HG02642 (cell line): ENCODE data around the gene SLFN11.
A peak's percentile ranks its signal among the peaks of the same experiment; 100 is the strongest.
"Not testable (repeated sequence)": the region's sequence is repeated elsewhere in the genome, so short reads cannot be mapped to it uniquely, and the experiment has no call there.

Experiments
- ATAC-seq: cut with Tn5 transposase; IDR thresholded peaks from one replicate; pipeline ENCODE4 v1.9.1; 2021; ENCODE audit warnings: mild to moderate bottlenecking; ENCODE audit not compliant: unreplicated experiment, poor library complexity

SLFN11 gene

DNA sequence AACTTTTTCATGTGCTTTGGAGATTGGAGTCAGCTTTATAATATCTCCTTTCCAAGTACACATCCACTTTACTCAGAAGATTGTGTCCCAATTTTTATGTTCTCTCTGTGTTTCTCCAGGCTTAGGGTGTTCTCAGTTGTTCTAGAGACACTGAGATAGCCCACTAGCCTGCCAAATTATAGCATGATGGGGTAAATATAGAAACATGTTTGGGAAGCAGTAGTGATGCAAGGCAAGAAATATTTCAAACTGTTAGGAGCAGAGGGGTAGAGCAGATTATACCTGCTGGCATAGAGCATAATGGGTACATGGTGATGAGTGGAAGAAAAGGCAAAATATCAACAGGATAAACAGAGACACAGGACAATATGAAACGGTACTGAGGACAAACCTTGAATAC, 12.4 kb downstream of the SLFN11 start:
- ATAC-seq: no peak

DNA sequence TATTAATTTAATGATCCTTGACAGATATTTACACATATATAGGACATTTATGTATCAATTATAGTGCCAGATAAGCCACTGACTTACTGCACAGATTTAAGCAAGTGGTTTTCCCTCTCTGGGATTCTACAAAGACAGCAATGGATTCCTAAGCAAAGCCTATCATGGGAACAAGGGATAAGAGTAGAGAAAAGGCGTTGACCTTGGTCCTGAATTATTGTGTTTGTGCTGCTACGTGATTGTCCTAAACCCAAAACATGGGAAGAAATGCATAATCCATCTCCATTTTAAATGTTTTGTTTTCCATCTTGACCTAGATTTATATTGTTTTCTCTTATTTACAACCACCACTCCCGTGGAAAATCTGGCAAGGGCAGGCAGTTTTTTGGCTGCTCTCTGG, 14.0 kb downstream of the SLFN11 start:
- ATAC-seq: no peak

DNA sequence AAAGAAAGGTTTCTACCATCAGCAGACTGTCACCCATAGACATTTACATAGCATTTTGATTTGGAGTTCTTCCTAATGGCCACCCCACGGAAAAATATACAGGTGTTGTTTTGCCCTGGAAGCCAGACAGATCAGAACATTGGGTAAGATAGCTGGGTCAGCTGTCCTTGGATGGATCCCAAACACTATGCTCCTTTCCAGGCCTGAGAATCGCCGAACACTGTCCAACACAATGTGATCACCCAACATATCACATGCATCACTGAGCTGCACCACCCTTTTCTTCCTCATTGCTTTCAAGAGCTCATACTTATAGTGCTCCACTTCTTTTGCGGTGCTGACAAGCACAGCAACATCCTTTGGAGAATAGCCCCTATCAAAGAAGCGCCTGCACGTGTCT, 21.1 kb downstream of the SLFN11 start:
- no peak for ATAC-seq

DNA sequence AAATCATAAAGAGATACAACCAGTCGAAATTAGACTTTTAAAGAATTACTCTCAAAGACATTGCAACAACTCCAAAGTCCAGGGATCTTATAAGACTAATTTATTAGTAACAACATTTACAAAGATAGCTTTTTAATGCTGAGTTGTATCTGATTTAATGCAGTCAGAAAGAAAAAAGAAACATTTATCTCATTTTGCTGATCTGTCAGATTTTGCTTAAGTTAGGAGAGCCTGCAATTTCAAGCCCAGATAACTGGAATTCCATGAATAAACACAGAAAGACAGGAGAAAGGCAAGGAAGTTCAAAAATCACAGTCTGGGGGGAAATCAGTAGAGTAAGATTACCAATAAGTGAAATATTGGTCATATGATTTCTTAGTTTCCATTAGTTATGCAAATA, 22.9 kb downstream of the SLFN11 start:
- ATAC-seq: no peak

DNA sequence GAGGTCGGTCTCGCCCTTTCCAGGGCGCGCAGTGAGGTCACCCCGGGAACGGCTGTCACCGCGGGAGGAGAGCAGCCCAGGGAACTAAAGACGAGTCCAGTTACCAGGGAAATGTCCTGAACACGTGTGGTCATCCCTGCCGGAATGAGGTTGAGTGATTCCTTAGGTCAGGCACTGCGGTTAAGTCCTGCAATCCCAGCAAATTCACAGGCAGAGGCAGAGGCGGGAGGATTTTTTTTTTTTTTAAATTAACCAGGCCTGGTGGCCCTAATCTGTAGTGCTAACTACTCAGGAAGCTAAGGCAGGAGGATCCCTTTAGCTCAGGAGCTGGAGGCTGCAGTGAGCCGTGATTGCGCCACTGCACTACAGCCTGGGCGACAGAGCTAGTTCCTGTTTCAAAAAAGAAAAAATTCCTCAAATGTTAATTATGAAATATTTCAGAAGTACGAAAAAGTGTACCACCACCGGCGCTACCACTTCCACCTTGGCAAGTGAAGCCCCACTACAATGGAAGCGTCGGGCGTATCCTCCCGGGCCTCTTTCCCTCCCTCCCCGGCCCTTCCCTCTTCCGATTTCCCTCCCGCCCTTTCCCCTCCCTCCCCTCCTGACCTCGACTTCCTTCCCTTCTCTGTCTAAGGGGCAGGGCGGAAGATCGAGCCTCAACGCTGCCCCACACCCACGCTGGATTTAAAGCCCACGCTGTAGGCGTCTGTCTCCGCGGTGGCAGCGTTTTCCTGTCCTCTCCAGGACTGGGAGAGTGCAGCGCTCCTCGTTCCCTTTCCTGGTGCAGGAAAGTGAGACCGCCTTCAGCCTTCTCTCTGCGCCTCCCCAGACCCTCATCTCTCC, 27.3 kb downstream of the SLFN11 start:
- no peak for ATAC-seq

DNA sequence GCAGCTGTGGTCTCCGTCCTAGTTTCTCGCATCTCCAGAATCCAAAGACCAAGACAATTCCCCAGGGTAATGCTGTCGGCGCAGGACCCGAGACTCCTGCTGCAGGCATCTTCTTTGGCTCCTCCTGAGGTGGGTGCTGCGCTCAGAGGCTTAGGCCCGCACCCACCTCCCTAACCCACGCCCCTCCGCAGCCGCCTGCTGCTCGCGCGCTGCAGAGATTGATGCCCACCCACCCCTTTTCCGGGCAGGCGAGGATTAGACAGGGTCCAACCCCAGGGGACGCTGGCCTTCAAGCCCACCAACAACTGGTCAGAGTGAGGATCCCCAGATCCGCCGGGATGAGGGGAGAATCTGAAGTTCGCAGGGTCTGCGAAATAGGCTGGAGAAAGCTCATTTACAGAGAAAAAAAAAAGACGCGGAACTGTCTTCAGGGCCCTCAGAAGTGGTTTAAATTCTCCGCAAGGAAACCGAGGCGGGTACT, 27.9 kb downstream of the SLFN11 start:
- ATAC-seq: no peak

DNA sequence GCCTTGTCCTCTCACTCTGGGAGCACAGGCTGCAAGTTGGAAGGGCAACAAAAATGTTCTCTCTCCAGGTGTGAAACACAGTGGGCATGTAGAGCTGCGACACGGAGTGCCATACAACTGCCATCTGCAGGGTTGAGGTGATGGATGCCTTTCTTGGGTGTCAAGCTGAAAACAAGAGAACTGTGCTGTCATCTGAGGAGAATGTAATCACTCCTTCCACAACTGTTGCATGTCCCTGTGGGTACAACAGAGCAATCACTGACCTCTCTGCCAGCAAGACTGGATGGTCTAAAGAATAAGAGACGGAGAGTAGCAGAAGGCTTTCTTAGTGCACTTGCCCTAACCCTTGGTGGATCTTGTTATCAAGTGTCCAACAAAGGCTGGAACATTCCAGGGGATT, 29.2 kb downstream of the SLFN11 start:
- no peak for ATAC-seq

DNA sequence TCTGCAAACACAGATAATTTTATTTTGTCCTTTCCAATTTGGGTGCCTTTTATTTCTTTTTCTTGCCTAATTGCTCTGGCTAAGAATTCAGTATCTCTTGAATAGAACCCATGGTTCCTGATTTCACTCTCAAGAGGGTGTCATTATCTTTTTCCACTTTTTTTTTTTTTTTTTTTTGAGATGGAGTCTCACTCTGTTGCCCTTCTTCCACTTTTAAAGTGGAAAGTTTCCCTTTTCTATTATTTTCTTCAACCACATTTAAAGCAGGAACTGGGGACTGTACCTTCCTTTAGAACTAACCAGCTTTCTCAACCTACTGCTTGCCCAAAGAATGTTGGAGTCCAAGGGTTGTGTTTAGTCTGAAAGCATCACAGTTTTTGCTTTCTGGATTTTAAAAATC, 31.1 kb downstream of the SLFN11 start:
- no peak for ATAC-seq

DNA sequence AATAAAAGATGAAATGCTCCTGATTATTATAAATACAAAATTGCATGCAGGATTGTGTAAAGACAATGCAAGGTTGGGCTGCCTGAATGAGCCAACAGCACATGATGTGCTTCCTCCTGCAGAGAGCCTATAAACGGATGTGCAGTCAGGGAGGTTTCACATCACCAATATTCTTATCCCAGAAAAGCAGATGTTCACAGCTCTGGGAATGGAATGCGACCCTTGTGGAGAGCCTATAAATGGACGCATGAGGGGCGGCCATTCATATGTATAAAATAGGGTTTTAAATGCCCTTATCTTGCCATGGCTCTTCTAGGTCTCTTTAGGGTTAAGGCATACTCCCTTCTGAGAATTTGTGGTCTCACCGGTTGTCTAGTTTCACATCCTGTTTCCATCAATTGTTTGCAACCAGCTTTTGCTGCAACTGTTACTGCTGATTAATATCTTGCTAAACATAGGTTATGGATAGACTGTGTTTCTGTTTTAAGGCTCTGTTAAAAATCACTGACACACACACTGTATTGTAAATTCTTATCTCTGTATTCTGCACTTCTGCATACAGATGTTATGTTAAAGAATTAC, 31.9 kb downstream of the SLFN11 start:
- no peak for ATAC-seq

DNA sequence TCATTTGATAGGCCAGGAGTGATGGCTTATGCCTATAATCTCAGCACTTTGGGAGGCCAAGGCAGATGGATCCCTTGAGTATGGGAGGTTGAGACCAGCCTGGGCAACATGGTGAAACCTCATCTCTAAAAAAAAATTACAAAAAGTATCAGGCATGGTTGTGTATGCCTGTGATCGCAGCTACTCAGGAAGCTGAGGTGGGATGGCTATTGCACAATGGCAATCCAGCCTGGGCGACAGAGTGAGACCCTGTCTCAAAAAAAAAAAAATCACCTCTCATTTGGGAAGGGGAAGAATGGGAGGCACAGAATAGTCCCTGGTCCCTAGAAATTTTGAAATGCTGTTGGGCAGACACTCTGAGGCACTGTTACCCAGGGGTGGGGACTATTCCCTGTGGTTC, 35.2 kb downstream of the SLFN11 start:
- no peak for ATAC-seq

DNA sequence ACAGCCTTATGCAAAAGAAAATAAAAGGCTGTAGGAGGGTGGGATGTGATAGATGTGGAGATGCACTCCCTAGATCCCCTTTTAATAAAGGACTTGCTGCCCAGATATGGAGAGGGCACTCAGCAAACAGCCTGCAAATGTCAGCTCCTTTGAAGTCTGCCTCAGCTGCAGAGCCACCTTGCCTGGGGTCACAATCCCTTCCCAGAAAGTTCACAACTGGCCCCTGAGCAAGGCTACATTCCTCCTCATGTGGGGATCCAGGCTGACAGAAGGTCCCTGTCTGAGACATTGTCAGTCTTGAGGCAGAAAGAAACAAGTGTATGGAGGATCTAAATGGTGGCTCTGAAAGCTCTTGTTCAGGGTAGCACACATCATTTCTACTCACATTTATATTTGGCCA, 36.1 kb downstream of the SLFN11 start:
- ATAC-seq: no peak

DNA sequence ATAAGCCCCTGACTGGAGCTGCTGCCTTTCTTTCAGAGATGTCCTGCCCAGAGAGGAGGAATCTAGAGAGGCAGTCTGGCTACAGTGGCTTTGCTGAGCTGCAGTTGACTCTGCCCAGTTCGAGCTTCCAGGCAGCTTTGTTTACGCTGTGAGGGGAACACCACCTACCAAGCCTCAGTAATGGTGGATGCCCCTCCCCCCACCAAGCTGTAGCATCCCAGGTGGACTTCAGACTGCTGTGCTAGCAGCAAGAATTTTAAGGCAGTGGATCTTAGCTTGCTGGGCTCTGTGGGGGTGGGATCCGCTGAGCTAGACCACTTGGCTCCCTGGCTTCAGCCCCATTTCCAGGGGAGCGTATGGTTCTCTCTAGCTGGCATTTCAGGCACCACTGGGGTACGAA, 39.8 kb downstream of the SLFN11 start:
- ATAC-seq: not testable (repeated sequence)

DNA sequence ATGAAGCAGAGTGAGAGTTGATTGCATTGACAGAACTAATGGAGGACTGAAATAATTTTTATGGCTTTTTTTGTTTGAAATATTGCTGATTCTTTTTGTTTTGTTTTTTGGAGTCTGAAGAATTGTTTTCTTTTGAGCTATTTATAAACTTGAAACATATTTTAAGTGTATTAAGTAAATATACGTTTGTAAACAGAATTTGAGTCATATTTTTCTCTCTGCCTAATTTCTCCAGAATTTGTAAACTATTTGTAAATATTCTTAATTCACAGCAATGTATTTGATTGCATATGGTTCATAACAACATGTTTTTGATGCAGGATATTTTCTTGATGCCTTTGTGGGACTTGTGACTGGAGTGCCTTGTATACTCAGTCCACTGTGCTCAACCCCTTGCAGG, 50.7 kb downstream of the SLFN11 start:
- no peak for ATAC-seq

DNA sequence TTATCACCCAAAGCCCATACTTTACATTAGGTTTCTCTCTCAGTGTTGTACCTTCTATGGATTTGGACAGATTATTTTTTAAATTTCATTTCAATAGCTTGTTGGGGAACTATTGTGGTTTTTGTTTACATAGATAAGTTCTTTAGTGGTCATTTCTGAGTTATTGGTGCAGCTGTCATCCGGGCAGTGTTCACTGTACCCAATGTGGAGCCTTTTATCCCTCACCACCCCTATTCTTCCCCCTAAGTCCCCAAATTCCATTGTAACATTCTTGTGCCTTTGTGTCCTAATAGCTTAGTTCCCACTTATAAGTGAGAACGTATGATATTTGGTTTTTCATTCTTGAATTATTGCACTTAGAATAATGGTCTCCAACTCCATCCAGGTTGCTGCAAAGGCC, 57.5 kb downstream of the SLFN11 start:
- ATAC-seq: no peak

DNA sequence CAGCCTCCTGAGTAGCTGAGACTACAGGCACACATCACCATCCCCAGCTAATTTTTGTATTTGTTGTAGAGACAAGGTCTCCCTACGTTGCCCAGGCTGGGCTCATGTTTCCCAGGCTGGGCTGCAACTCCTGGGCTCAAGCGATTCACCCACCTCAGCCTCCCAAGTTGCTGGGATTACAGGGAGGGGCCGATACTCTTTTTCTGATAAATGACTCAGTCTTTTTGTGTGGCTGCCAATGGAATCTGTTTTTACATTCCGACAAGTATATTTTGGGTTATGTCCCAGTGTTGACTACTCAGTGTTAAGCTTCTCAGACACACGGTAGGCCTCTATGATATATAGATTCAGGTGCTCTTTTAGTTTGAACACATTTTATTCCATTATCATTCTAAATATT, 58.1 kb downstream of the SLFN11 start:
- no peak for ATAC-seq

DNA sequence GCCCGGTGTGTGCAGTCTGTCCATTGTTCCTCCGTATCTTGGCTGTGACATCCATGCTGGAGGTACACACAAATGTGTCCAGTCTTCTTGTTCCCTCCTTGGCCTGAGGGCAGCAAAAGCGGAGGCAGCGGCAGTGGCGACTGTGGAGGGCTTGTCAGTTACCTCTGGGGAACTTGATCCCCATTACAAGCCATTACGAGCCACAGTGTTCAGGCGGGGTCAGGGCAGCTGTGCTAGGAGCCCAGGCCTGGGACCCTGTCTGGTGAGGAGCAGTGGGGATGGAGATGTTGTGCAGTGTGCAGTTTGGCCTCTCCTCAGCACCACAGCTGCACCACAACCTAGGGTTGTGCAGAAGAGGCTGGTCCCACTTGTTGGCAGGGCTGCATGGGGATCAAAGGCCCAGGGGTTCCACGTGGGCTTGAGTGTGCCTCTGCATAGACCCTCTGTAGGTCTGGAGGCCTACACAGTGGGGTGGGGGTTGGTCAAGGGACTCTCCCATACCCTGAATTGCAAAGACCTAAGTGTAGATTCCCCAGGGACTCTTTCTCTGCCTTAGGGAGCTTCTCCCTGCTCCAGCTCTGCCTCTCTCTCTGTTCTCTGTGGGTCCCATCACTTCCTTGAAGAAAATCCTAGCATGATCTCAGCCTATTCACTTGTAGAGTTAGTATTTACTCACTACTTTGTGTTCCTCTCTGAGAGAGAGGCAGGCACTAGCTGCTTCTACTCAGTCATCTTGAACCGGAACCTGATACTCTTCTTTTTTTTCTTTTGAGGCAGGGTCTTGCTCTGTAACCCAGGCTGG, 58.8 kb downstream of the SLFN11 start:
- ATAC-seq: no peak

DNA sequence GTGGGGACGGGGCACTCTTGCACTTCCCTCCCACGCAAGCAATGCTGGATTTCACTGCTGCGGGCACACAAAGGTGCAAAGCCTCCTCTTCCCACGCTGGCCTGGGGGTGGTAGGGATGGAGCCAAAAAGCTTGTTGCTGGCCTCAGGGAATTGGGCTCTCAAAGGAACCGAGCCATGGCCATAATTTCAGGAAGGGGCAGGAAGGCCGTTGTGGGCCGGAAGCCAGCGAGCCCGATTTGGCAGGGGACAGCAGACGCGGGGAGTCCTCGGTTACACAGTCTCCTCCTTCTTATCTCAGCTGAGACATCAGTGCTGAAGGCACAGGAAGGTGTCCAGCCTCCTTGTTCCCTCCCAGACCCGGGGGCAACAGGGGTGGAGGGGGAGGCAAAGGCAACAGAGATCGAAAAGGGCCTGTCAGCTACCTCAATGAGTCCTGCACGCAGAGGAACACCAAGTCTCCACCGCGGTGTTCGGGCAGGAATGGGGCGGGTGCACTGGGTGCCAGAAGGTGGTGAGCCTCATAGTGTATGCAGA, 59.5 kb downstream of the SLFN11 start:
- no peak for ATAC-seq

DNA sequence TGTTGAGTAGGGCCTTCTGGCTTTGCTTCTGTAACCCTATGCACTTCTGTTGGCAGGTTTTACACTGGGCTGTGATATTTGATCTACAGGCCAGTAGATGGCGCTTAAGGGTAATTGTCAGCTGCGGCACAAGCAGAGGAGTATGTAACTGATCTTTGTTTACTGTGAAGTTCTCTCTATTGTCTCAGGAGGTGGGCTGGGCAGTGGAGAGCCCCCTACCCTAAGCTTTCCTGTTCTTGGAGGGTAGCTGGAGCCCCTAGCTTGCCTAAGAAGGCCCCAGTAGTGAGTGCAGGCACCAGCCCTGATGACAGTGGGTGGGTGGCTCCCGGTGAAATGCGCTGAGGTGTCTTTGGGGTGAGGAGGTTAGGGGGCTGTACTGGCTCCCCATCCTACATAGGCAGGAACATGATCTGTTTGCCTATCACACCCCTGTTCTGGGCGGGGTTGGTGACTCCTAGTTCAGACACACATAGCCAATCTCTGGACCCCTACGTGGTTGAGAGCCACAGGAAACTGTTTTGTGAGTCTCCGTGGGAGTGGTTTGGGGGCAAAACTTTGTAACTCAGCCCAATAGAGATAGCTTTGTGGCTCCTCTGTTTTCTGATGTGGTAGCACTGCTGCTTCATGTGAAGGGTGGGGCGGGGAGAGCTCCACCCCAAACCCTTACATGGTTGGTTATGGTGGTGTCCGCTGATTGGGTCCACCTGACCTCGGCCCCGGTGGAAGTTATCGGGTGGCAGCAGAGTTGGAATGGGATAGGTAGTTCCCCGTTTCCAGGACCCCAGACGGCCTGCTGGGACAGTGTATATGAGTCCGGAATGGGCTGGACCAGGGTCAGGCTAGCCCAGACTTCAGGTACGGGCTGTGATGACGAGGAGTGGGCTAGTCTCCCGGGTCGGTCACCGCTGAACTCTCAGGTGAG, 60.4 kb downstream of the SLFN11 start:
- ATAC-seq: peak; percentile 81

DNA sequence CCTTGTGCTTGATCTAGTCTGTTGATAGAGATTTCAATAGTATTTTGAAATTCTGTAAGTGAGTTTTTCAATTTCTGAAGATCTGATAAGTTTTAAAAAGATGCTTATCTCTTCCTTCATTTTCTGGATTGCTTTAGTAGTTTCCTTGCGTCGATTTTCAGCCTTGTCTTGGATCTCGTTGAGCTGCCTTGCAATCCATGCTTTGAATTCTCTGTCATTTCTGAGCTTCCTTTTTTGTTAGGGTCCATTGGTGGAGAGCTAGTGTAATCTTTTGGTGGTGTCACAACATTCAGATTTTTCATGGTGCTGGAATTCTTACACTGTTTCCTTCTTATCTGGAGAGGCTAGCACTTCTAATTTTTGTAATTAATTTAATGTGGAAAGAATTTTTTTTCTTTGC, 61.1 kb downstream of the SLFN11 start:
- no peak for ATAC-seq

DNA sequence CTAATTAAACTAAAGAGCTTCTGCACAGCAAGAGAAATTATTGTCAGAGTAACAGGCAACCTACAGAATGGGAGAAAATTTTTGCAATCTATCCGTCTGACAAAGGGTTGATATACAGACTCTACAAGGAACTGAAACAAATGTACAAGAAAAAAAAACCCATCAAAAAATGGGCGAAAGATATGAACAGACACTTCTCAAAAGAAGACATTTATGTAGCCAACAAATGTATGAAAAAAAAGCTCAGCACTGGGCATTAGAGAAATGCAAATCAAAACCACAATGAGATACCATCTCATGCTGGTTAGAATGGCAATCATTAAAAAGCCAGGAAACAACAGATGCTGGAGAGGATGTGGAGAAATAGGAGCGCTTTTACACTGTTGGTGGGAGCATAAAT, 64.1 kb downstream of the SLFN11 start:
- ATAC-seq: not testable (repeated sequence)
